Myocyte (in vitro differentiated cells): ENCODE results near the gene FABP1. TPM values are rescaled to one million over a fixed set of nuclear protein-coding genes. Genes with fewer than 3 reads are reported as not detected.

Experiments used
- DNase-seq: peaks from one replicate; pipeline ENCODE4 v3.0.0-alpha.2; 2012; ENCODE audit warnings: low read depth
- microRNA-seq: library from miRNA; unstranded; fragments of <30 nt; microRNA quantifications from one replicate; pipeline ENCODE4, GENCODE V29; 2016
- total RNA-seq: library from RNA; depleted of rRNA; stranded (reverse); fragments of >200 nt; gene quantifications from 2 replicates; pipeline ENCODE4 v1.2.3, GENCODE V29; 2014

Gene FABP1
- total RNA-seq, 1 donor from 2014 or later, result not detected

- DNase-seq, result no peak
Measured at GRCh38 chr2:88081924-88082608, 45.8 kb downstream of the FABP1 start.

DNA sequence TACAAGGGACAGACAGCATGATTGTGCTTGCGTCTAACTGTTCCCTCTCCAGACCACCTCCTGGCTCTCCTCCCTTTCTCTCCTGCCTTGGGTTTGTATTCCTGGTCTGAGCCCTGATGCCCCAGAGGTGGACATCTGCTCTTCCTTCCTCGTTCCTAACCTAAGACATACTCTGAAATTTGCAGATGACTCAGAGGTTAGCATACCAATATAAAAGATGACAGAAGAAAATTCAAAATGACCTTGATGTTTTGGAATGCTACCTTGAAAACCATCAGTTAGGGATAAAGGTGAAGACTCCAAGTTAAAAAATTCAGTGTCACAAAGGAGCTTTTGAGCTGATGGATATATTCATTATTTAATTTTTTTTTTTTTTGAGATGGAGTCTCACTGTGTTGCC is 47.3 kb downstream of the FABP1 start:
- DNase-seq, result no peak

GRCh38 chr2:88078643-88079172 is 49.2 kb downstream of the FABP1 start:
- DNase-seq, result no peak

- peak; percentile 86 for DNase-seq
Measured at GRCh38 chr2:88077080-88077479, 50.8 kb downstream of the FABP1 start.

DNA sequence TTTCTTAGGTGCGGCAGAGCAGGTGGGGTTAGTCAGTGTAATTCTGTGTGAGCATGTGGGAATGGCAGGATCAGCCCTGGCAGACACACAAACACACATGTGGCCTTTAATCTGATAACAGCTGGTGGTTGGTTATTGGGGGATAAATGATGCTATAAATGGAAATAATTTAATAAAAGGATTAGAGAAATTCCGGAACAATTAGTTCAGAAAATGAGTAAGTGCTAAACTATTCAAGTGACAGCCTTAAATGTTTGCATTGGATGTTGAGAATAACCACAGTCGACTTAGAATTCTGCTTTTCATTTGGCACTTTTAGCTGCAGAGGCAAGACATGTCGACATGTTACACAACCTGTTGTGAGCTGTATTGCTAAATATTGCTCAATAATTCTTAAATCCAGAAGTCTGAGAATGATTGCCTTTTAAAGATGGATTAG is 53.0 kb downstream of the FABP1 start:
- DNase-seq, result peak; percentile 76

GRCh38 chr2:88074150-88074549 is 53.7 kb downstream of the FABP1 start:
- DNase-seq, result no peak

Small RNA genes lying within 50 kb of the gene (microRNA-seq; reads per million reads assigned to microRNA genes)
- gene MIR4780, result not detected

Other genes with a start within 250 kb of the FABP1 start
- gene RNU2-63P, start 111.5 kb downstream of the FABP1 start, total RNA-seq, result not detected in 2 replicates
- gene KRCC1, start 72.3 kb downstream of the FABP1 start, total RNA-seq, result 46.3 and 55.8 TPM in 2 replicates
- 227 and 243 TPM in 2 replicates for gene SMYD1, start 60.2 kb downstream of the FABP1 start, total RNA-seq
- 6.9 and 7.7 TPM in 2 replicates for gene THNSL2, start 42.3 kb upstream of the FABP1 start, total RNA-seq